AG04450 (cell line): Measurements from ENCODE around the gene SCNN1G. TPM values are rescaled to one million over a fixed set of nuclear protein-coding genes. Genes with fewer than 3 reads are reported as not detected.

Source experiments
- CTCF ChIA-PET: fragments of 300-600, 350-600 bp; formaldehyde crosslinking; extraction: SDS; loops from one replicate; lab custom pipeline; 2022; ENCODE audit warnings: antibody characterized with exemption, inconsistent platforms; lab: Charles Lee
- POLR2A ChIA-PET: fragments of 350-600 bp; formaldehyde crosslinking; extraction: SDS; loops from one replicate; lab custom pipeline; 2021; ENCODE audit warnings: antibody characterized with exemption, inconsistent platforms; lab: Yijun Ruan, JAX
- DNase-seq: peaks from one replicate; pipeline ENCODE4 v3.0.0-alpha.2; 2011; ENCODE audit warnings: low read depth, low spot score
- H3K27ac ChIP-seq: one replicate; pipeline ENCODE4 v1.5.1; 2012; ENCODE audit warnings: low read depth, low read length, control low read depth
- H3K27me3 ChIP-seq: one replicate; pipeline ENCODE4 v1.6.0; 2012; ENCODE audit warnings: low read length; ENCODE audit not compliant: control insufficient read depth, insufficient read depth
- H3K4me3 ChIP-seq: 2 replicates; pipeline ENCODE4 v1.5.1; 2011; ENCODE audit warnings: mild to moderate bottlenecking, low read depth, low read length, control low read depth
- H3K9me3 ChIP-seq: 2 replicates; pipeline ENCODE4 v1.5.1; 2012; ENCODE audit warnings: low read length; ENCODE audit not compliant: control insufficient read depth, insufficient read depth
- polyA plus RNA-seq: library from polyadenylated mRNA; depleted of rRNA; stranded (reverse); fragments of >200 nt; gene quantifications from 2 replicates; pipeline ENCODE4 v1.2.3, GENCODE V29; 2011
- TF ChIP-seq, protein P1 (sequence below): IDR thresholded peaks from 2 replicates; pipeline ENCODE4 v1.5.1; 2011; ENCODE audit warnings: low read depth, low read length, control low read depth, inconsistent platforms

The SCNN1G gene
- polyA plus RNA-seq, 1 experiment, result not detected

DNA sequence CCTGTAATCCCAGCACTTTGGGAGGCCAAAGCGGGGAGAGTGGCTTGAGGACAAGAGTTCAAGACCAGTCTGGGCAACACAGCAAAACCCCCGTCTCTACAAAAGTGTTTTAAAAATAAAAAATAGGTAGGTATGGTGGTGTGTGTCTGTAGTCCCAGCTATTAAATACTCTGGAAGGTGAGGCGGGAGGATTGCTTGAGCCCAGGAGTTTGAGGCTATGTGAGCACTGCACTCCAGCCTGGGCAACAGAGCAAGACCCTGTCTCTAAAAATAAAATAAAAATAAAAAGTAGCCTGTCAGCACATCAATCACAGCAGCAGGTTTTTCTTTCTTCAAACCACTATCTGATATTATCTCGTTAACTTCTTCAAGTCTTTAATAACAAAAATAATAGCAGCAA, 34.9 kb upstream of the SCNN1G start:
- no peak overlapping the region for H3K27ac ChIP-seq
- H3K4me3 ChIP-seq, result no peak overlapping the region; the same call in 1 of the 2 replicates
- POLR2A ChIA-PET, result no interaction called here
- H3K27me3 ChIP-seq, result peaks cover 2% of the 10 kb centered on the region
- no peak for DNase-seq
- CTCF ChIA-PET, result no interaction called here
- TF ChIP-seq, protein P1, sequence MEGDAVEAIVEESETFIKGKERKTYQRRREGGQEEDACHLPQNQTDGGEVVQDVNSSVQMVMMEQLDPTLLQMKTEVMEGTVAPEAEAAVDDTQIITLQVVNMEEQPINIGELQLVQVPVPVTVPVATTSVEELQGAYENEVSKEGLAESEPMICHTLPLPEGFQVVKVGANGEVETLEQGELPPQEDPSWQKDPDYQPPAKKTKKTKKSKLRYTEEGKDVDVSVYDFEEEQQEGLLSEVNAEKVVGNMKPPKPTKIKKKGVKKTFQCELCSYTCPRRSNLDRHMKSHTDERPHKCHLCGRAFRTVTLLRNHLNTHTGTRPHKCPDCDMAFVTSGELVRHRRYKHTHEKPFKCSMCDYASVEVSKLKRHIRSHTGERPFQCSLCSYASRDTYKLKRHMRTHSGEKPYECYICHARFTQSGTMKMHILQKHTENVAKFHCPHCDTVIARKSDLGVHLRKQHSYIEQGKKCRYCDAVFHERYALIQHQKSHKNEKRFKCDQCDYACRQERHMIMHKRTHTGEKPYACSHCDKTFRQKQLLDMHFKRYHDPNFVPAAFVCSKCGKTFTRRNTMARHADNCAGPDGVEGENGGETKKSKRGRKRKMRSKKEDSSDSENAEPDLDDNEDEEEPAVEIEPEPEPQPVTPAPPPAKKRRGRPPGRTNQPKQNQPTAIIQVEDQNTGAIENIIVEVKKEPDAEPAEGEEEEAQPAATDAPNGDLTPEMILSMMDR, result no peak
- no peaks in the 10 kb centered on the region for H3K9me3 ChIP-seq

DNA sequence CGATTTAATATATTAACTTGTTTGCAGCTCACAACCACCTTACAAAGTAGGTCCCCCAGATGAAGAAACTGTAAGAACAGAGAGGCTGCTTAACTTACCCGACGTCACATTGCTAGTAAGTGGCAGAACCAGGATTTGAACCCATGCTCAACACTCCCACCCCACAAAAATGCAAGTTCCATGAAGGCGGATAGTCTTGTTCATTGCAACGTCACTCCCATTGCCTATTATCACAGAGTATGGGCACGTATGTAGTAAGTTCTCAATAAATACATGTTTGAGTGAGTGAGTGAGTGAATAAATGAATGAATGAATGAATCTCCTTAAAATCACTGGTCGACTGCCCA, 34.4 kb upstream of the SCNN1G start:
- peak overlapping the region; percentile 71 for H3K4me3 ChIP-seq
- CTCF ChIA-PET, result no interaction called here
- DNase-seq, result no peak

DNA sequence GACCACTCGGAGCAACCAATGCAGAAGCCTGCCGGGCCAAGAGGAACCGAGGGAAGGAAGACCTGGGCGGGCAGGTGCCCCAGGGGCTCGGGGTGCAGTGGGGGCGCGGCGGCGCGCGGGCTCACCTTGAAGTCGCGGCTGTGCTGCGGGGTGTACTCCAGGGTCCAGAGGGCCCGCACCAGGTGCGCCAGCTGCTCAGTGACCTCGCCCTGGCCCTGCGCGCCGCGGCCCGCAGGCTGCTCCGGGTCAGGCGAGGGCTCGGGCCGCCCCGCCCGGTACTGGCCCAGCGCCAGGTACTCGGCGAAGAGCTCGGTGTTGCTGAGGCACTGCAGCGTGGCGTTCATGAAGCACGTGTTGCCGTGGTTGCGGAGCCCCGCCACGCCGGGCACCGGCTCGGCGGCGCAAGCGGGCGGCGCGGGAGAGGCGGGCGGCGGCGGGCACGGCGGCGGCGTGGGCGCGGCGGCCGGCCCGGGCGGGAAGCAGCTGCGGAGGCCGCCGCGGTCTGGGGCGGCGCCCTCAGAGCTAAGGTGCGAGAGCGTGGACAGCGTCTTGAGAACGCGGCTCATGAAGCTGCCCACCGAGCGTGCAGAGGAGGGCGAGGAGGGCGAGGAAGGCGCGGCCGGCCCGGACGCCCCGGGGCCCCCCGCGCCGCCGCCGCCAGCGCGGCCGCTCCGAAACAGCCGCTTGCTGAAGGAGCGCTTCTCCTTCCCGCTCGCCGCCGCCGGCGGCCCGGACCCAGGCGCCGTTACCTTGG, 33.9 kb upstream of the SCNN1G start:
- no peak for DNase-seq
- CTCF ChIA-PET, result interaction anchor here (0.7 to 1.1 kb wide), 2 partner anchors 88 to 286 kb away, joined by 3 to 4 read pairs; no protein-coding TSS in a partner anchor
- TF ChIP-seq, protein P1, result no peak
- peaks cover 2% of the 10 kb centered on the region for H3K27me3 ChIP-seq
- POLR2A ChIA-PET, result interaction anchor here (1.7 kb wide), 1 partner anchor 16 kb away, joined by 7 read pairs; no protein-coding TSS in a partner anchor
- peak overlapping the region; percentile 71 for H3K4me3 ChIP-seq
- H3K9me3 ChIP-seq, result no peaks in the 10 kb centered on the region
- H3K27ac ChIP-seq, result no peak overlapping the region

More for the DNA sequence above, 34.4 kb upstream of the SCNN1G start:
- TF ChIP-seq, protein P1, result no peak
- POLR2A ChIA-PET, result interaction anchor here (1.7 kb wide), 1 partner anchor 16 kb away, joined by 7 read pairs; no protein-coding TSS in a partner anchor
- Histone ChIP-seq H3K27me3 (peaks cover 2% of the 10 kb centered on the region), H3K27ac (no peak overlapping the region), H3K9me3 (no peaks in the 10 kb centered on the region)

DNA sequence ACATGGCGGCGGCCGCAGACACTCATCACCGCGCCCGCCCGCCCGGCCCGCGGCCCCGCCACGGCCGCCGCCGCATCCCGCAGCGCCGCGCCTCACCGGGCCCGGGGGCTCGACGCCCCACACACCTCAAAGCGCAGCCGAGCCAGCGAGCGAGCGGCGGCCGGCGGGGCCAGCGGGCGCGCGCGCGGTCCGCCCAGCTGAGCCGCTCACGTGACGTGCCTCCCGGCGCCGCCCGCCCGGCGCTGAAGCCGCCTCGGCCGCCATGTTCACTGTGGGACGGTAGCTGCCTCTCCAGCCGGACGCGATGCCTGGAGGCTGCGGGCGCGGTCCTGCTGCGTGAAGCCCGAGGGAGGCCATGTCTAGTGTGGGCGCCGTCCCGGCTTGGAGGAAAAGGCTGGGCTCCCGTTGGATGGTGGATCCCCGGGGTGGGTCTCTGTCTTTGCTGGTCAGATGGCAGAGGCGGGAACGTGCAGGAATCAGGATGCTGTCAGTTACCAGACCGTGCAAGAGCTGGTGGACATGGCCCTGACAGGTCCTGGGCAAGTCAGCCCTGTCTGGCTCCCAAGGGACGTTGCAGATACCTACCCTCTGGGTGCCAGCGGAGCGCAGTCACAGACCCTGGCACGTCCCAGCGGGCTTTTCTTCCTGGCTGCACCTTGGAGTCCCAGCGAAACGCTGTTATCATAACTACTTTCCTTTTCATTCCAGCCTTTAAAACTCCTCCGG, 33.1 kb upstream of the SCNN1G start, which contains the start of gene USP31:
Gene USP31 (minus strand): TSS at position 186 of the 726 bp plus-strand sequence. CDS start 182 bp downstream, at position 4.
- H3K9me3 ChIP-seq, result no peaks in the 10 kb centered on the region
- no peak within 1 kb of the TSS for H3K27ac ChIP-seq
- TF ChIP-seq, protein P1, result no peak
- ChIA-PET POLR2A (interaction anchor here (1.7 kb wide), 1 partner anchor 17 kb away, joined by 7 read pairs; no protein-coding TSS in a partner anchor), CTCF (interaction anchor here (0.7 to 1.8 kb wide), 3 partner anchors 89 to 285 kb away, joined by 3 to 5 read pairs (median 4); no protein-coding TSS in a partner anchor)
- peaks cover 2% of the 10 kb centered on the region for H3K27me3 ChIP-seq
- peak; percentile 81 for DNase-seq
- H3K4me3 ChIP-seq, result peak within 1 kb of the TSS; percentile 81
